Spleen (tissue), 7 donors: ENCODE measurements around the gene RMI2.

Source experiments
- POLR2A ChIP-seq, 3 donors: fragments of 450-650 bp; IDR thresholded peaks; one replicate each; pipeline ENCODE4 v1.5.1; 2017; ENCODE audit warnings: antibody characterized with exemption in 3 of 3, mild to moderate bottlenecking in 1 of 3
- POLR2AphosphoS5 ChIP-seq, 3 donors: sonication (generic); formaldehyde crosslinking; IDR thresholded peaks; one replicate each; pipeline ENCODE4 v1.5.1; 2017; ENCODE audit warnings: antibody characterized with exemption in 3 of 3
- TF ChIP-seq, protein P1 (sequence below), 11 experiments: fragments of 200-600 bp in 7 of 11; fragments of 450-650 bp in 4 of 11; sonication (generic) in 4 of 11; IDR thresholded peaks in 8 of 11; conservative IDR thresholded peaks in 3 of 11; 1 replicate in 7 of 11; 2 replicates in 4 of 11; pipeline versions ENCODE4 v1.4.0 to v1.8.0; 2016 to 2021; ENCODE audit warnings: antibody characterized with exemption in 11 of 11, inconsistent platforms in 4 of 11, mild to moderate bottlenecking in 1 of 11
- donor health status: DM: no; HTN: no; CAD: no; lungs with moderate emphysema.
- donor health status: DM: no; HTN: no; CAD: no.
- donor health status: DM: no; HTN: no; CAD: no.

DNA sequence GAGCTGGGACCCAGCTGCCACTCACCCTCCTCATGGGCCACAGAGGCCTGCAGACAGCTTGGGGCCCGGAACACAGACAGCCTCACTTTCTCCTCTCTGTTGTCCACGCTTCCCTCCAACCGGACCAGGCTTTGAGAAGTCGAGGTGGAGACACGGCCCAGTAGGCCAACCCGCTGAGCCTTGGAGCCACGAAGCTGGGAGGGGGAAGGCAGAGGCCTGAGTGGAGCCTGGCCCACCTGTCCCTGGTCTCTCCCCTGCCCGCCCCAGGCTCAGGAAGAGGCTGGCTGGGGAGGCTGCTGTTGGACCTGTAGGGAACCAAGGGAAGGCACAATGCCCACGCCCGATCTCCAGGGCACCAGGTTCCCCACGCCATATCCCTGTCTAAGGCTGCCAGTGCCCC, 48.1 kb downstream of the RMI2 start:
- no peak for TF ChIP-seq POLR2A (IDR thresholded peaks at IDR 0.05)
- TF ChIP-seq, protein P1, sequence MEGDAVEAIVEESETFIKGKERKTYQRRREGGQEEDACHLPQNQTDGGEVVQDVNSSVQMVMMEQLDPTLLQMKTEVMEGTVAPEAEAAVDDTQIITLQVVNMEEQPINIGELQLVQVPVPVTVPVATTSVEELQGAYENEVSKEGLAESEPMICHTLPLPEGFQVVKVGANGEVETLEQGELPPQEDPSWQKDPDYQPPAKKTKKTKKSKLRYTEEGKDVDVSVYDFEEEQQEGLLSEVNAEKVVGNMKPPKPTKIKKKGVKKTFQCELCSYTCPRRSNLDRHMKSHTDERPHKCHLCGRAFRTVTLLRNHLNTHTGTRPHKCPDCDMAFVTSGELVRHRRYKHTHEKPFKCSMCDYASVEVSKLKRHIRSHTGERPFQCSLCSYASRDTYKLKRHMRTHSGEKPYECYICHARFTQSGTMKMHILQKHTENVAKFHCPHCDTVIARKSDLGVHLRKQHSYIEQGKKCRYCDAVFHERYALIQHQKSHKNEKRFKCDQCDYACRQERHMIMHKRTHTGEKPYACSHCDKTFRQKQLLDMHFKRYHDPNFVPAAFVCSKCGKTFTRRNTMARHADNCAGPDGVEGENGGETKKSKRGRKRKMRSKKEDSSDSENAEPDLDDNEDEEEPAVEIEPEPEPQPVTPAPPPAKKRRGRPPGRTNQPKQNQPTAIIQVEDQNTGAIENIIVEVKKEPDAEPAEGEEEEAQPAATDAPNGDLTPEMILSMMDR (IDR thresholded peaks at IDR 0.05 in 8 of 11, conservative IDR thresholded peaks at IDR 0.05 in 3 of 11) = no peak
- peak in 1 of 3 donors; percentile 8 for TF ChIP-seq POLR2AphosphoS5 (IDR thresholded peaks at IDR 0.05)
